CD4-positive, alpha-beta T cell treated with Interleukin-4 for 4 hours (primary cell): ENCODE data around the gene PDXK.

Source experiments
- DNase-seq: peaks from one replicate; pipeline ENCODE4 v3.0.0-alpha.2; 2020

PDXK gene

GRCh38 chr21:43744725-43745124, 25.8 kb downstream of the PDXK start:
- DNase-seq: no peak

- no peak for DNase-seq
Observed at GRCh38 chr21:43745772-43746517, 27.0 kb downstream of the PDXK start.

GRCh38 chr21:43748622-43749021, 29.7 kb downstream of the PDXK start:
- DNase-seq: no peak

GRCh38 chr21:43749651-43750262, 30.8 kb downstream of the PDXK start:
- DNase-seq: no peak

- no peak for DNase-seq
Observed at GRCh38 chr21:43750339-43751033, 31.6 kb downstream of the PDXK start.

GRCh38 chr21:43751955-43752591, 33.1 kb downstream of the PDXK start:
- DNase-seq: no peak

GRCh38 chr21:43752758-43753438, 34.0 kb downstream of the PDXK start:
- no peak for DNase-seq

GRCh38 chr21:43753439-43753799, 34.5 kb downstream of the PDXK start:
- DNase-seq: no peak

- no peak for DNase-seq
Observed at GRCh38 chr21:43754948-43755781, 36.2 kb downstream of the PDXK start.

GRCh38 chr21:43755820-43756594, 37.1 kb downstream of the PDXK start:
- no peak for DNase-seq

GRCh38 chr21:43757601-43758000, 38.7 kb downstream of the PDXK start:
- no peak for DNase-seq

- DNase-seq: no peak
Observed at GRCh38 chr21:43758111-43758641, 39.2 kb downstream of the PDXK start.

GRCh38 chr21:43758811-43759210, 39.9 kb downstream of the PDXK start:
- DNase-seq: no peak

GRCh38 chr21:43759651-43760050, 40.7 kb downstream of the PDXK start:
- DNase-seq: no peak

- DNase-seq: no peak
Observed at GRCh38 chr21:43760391-43760958, 41.5 kb downstream of the PDXK start.

- DNase-seq: no peak
Observed at GRCh38 chr21:43761886-43762285, 43.0 kb downstream of the PDXK start.

- DNase-seq: no peak
Observed at GRCh38 chr21:43762303-43763128, 43.6 kb downstream of the PDXK start.

GRCh38 chr21:43763901-43764523, 45.1 kb downstream of the PDXK start:
- DNase-seq: no peak
